ENCODE results near the gene GARNL3.
A peak's percentile ranks its signal among the peaks of the same experiment; 100 is the strongest.

The GARNL3 gene

DNA sequence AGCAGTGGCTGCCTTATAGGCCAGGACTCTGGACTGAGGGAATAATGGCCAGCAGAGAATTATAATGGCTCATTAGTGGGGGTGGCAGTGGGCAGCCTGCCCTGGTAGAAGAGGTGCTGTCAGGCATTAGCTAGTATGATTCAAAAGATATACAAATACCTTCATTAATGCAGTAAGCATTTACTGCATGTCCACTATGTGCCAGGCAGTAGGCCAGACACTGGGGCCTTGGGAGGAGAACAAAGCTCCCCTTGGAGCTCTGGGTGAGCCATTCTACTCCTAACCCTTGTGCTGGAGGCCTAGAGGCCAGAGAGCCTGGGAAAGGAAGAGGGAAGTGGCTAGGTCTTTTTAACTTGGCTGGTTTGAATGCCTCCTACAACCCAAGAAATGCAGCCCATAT is 2.0 kb upstream of the GARNL3 start:
- no peak for DNase-seq (ENCODE audit: low read depth)
- TF ChIP-seq, protein P1, sequence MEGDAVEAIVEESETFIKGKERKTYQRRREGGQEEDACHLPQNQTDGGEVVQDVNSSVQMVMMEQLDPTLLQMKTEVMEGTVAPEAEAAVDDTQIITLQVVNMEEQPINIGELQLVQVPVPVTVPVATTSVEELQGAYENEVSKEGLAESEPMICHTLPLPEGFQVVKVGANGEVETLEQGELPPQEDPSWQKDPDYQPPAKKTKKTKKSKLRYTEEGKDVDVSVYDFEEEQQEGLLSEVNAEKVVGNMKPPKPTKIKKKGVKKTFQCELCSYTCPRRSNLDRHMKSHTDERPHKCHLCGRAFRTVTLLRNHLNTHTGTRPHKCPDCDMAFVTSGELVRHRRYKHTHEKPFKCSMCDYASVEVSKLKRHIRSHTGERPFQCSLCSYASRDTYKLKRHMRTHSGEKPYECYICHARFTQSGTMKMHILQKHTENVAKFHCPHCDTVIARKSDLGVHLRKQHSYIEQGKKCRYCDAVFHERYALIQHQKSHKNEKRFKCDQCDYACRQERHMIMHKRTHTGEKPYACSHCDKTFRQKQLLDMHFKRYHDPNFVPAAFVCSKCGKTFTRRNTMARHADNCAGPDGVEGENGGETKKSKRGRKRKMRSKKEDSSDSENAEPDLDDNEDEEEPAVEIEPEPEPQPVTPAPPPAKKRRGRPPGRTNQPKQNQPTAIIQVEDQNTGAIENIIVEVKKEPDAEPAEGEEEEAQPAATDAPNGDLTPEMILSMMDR (IDR thresholded peaks at IDR 0.05; ENCODE audit: insufficient read depth, low read depth, low read length, missing control alignments) = no peak
- no peak overlapping the region for H3K4me3 ChIP-seq (ENCODE audit: low read depth, low read length)

DNA sequence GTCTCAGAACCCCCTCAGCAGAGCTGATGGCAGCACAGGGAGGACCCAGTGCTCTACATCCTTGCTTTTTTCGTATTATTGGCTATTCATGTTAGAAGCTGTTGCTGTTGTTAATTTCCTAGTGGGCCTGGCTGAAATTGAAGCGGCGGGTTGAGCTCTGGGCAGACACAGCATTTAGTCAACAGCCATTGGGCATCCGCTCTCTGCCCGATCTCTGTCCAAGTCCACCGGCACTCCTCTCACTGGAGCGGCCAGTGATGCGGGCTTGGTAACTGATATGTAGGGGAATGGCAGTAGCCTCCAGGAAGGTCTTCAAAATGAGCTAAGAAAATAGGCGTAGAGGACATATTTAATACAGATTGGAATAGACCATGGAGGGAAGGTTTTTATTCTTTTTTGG is 1.3 kb upstream of the GARNL3 start:
- TF ChIP-seq, protein P1 (IDR thresholded peaks at IDR 0.05; ENCODE audit: insufficient read depth, low read depth, low read length, missing control alignments) = no peak
- DNase-seq (ENCODE audit: low read depth) = no peak
- no peak overlapping the region for H3K4me3 ChIP-seq (ENCODE audit: low read depth, low read length)

DNA sequence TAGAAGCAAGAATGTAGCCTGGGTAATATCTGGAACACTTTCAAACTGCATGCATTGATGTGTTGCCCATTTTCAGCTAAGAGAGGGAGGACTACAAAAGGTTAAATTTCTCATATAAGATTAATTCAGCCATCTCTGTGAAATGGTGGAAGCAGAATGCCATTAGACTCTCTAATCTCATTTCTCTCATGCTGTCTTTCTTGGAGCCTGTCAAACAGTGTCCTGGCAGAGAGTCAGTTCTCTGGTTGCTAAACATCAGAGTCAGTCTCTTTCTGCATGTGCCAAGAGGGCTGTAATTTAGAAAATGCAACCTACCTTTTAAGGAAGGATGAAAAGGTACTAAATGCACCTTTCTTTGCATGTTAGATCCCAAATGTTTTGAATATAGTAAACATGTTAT is 910 bp upstream of the GARNL3 start:
- no peak overlapping the region for H3K4me3 ChIP-seq (ENCODE audit: low read depth, low read length)
- no peak for DNase-seq (ENCODE audit: low read depth)
- TF ChIP-seq, protein P1 (IDR thresholded peaks at IDR 0.05; ENCODE audit: insufficient read depth, low read depth, low read length, missing control alignments) = no peak

DNA sequence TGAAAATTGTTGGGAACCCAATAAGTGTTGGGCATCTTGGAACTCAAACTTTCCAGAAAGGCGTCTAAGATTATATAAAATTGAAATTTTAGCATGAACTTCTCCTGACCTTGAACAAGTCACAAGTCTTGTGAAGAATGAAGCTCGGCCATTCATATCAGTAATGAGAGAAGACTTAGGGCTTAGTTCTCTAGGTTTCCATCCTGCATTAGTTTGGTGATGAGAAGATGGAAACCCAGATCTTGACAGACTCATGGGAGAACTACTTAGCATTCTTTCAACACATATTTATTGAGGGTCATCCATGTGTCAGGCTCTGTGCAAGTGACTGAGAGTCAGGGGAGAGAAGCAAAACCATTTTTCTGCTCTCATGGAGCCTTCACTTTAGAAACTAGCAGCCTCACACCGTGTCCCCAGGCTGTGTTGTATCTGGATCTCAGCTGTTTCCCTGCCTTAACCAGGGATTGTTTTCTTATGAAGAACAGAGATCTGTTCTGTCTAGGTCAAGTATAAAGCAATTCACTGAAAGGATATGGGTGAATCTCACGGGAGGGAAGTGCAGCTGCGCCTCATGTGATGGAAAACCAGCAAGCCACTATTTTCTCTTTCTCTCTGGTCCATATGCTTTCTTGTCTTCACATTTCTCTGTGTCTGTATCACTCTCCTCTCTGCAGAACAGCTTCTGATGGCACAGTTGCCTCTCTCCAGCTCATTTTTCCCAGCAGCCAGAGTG is 3.4 kb downstream of the GARNL3 start:
- peak; percentile 74 for DNase-seq (ENCODE audit: low read depth)
- TF ChIP-seq, protein P1 (IDR thresholded peaks at IDR 0.05; ENCODE audit: insufficient read depth, low read depth, low read length, missing control alignments) = no peak

DNA sequence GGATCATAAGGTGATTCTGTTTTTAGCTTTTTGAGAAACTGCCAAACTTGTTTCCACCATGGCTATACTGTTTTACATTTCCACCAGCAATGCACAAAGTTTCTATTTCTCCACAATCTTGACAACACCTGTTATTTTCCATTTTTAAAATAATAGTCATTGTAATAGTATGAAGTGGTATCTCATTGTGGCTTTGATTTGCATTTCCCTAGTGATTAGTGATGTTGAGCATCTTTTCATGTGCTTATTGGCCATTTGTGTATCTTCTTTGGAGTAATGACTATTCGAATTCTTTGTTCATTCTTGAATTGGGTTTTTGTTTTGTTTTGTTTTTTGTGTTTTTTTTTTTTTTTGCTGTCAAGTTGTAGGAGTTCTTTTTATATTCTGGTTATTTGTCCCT is 4.9 kb downstream of the GARNL3 start:
- DNase-seq (ENCODE audit: low read depth) = peak; percentile 35
- H3K4me3 ChIP-seq (ENCODE audit: low read depth, low read length) = no peak overlapping the region
- TF ChIP-seq, protein P1 (IDR thresholded peaks at IDR 0.05; ENCODE audit: insufficient read depth, low read depth, low read length, missing control alignments) = no peak

More for the DNA sequence above, 3.4 kb downstream of the GARNL3 start:
- no peak overlapping the region for H3K4me3 ChIP-seq (ENCODE audit: low read depth, low read length)

DNA sequence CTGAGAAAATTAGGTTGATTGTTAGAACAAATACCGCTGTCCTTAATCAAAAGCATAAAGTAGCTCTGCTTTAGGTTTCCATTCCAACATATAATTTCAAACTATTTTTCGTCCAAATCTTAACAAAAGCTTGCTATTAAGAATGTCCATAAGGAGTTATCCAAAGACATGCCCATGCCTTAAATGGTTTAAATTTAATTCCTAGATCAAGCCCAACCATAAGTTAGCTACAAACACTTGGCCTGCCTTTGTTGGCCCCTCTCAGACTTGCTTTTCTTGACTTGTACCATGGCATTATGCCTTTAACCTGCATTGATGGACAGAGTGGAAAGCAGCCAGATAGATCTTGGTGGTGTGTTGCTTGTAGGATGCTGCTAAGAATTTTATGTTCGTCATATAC is 8.8 kb downstream of the GARNL3 start:
- TF ChIP-seq, protein P1 (IDR thresholded peaks at IDR 0.05; ENCODE audit: insufficient read depth, low read depth, low read length, missing control alignments) = no peak
- H3K4me3 ChIP-seq (ENCODE audit: low read depth, low read length) = no peak overlapping the region
- no peak for DNase-seq (ENCODE audit: low read depth)

DNA sequence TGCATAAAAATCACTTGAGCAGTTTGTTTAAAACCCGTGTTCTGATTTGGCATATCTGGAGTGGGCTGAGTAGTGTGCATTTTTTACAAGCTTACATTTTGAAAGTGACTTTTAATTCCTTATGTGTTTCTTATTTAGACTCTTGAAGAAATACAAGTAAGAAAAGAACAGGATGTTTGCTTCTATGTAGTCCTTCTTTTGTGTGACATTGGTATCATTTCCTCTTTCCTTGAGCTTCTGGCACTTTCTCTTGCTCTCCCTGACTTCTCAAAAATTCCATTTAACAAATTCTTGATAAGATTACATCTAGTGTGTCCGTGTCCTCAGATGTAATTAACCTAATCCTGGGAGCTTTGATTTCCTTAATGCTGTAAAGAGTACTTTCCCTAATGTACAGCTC is 12.5 kb downstream of the GARNL3 start:
- TF ChIP-seq, protein P1 (IDR thresholded peaks at IDR 0.05; ENCODE audit: insufficient read depth, low read depth, low read length, missing control alignments) = no peak
- no peak overlapping the region for H3K4me3 ChIP-seq (ENCODE audit: low read depth, low read length)
- DNase-seq (ENCODE audit: low read depth) = peak; percentile 41

Data from GM12865 (cell line).